IMR-90 (cell line): ENCODE results near the gene LRRC9. TPM values are rescaled to one million over a fixed set of nuclear protein-coding genes. Genes with fewer than 3 reads are reported as not detected.

Experiments
- ATAC-seq: fragments of 200-7000 bp; cut with Tn5 transposase; 2 replicates; pipeline ENCODE4 v1.9.1; 2020; ENCODE audit warnings: low read depth, mild to moderate bottlenecking, moderate library complexity
- BruUV-seq: library from RNA; stranded (reverse); fragments of 400-500 nt; replicated peaks from 2 replicates; lab custom pipeline; 2021; lab: Mats Ljungman, UMichigan
- CTCF ChIA-PET: fragments of 300-600 bp; formaldehyde crosslinking; extraction: SDS; loops from one replicate; lab custom pipeline; 2021; ENCODE audit warnings: antibody characterized with exemption; lab: Yijun Ruan, JAX
- POLR2A ChIA-PET: fragments of 300-600 bp; sonication (Branson Sonifier 250); formaldehyde crosslinking; loops from one replicate; lab custom pipeline; 2022; ENCODE audit warnings: antibody characterized with exemption; ENCODE audit not compliant: unreplicated experiment; lab: Charles Lee
- DNase-seq: peaks from one replicate; pipeline ENCODE4 v3.0.0; 2013
- H2AFZ ChIP-seq: replicated peaks from 2 replicates; pipeline ENCODE3; 2013; ENCODE audit warnings: low read length, mild to moderate bottlenecking; ENCODE audit not compliant: poor library complexity
- H2AK5ac ChIP-seq: 2 replicates; pipeline ENCODE4 v1.6.1; 2013; ENCODE audit warnings: low read depth, low read length, inconsistent platforms
- H2AK9ac ChIP-seq: replicated peaks from 2 replicates; pipeline ENCODE3; 2013; ENCODE audit warnings: mild to moderate bottlenecking, low read depth, low read length, moderate library complexity; ENCODE audit not compliant: poor library complexity
- H2BK120ac ChIP-seq: 2 replicates; pipeline ENCODE4 v1.6.1; 2013; ENCODE audit warnings: low read depth, low read length, inconsistent platforms
- H2BK15ac ChIP-seq: 3 replicates; pipeline ENCODE4 v1.6.1; 2013; ENCODE audit warnings: low read depth, low read length, inconsistent platforms
- H2BK20ac ChIP-seq: 2 replicates; pipeline ENCODE4 v1.6.1; 2013; ENCODE audit warnings: low read depth, mild to moderate bottlenecking, inconsistent platforms, low read length, moderate library complexity
- H2BK5ac ChIP-seq: 2 replicates; pipeline ENCODE4 v1.6.1; 2013; ENCODE audit warnings: mild to moderate bottlenecking, low read depth, low read length, inconsistent platforms; ENCODE audit not compliant: poor library complexity, severe bottlenecking
- H3K14ac ChIP-seq: replicated peaks from 2 replicates; pipeline ENCODE4 v1.6.1; 2013; ENCODE audit warnings: low read depth, low read length, inconsistent platforms
- H3K18ac ChIP-seq: 2 replicates; pipeline ENCODE4 v1.6.1; 2013; ENCODE audit warnings: low read depth, low read length, control low read depth
- H3K23ac ChIP-seq: 2 replicates; pipeline ENCODE4 v1.6.1; 2013; ENCODE audit warnings: low read depth, low read length, inconsistent platforms
- H3K27ac ChIP-seq: 2 replicates; pipeline ENCODE4 v1.5.1; 2013; ENCODE audit warnings: mild to moderate bottlenecking, control low read depth, low read length; ENCODE audit not compliant: insufficient read depth
- H3K27me3 ChIP-seq: 2 replicates; pipeline ENCODE4 v1.6.1; 2013; ENCODE audit warnings: low read length; ENCODE audit not compliant: control insufficient read depth, insufficient read depth
- H3K36me3 ChIP-seq: 2 replicates; pipeline ENCODE4 v1.6.1; 2013; ENCODE audit warnings: low read length, mixed read lengths; ENCODE audit not compliant: control insufficient read depth, insufficient read depth
- H3K4ac ChIP-seq: 2 replicates; pipeline ENCODE4 v1.6.1; 2013; ENCODE audit warnings: low read depth, low read length, inconsistent platforms
- H3K4me1 ChIP-seq: 2 replicates; pipeline ENCODE4 v1.6.1; 2013; ENCODE audit warnings: low read length, mixed read lengths; ENCODE audit not compliant: control insufficient read depth, insufficient read depth
- H3K4me2 ChIP-seq: 2 replicates; pipeline ENCODE4 v1.6.1; 2013; ENCODE audit warnings: low read depth, mild to moderate bottlenecking, control low read depth, low read length, moderate library complexity
- H3K4me3 ChIP-seq: 2 replicates; pipeline ENCODE4 v1.5.1; 2013; ENCODE audit warnings: low read depth, mild to moderate bottlenecking, control low read depth, low read length, moderate library complexity; ENCODE audit not compliant: insufficient read depth
- H3K56ac ChIP-seq: 2 replicates; pipeline ENCODE4 v1.6.1; 2013; ENCODE audit warnings: low read length, inconsistent platforms; ENCODE audit not compliant: insufficient read depth; ENCODE audit errors: extremely low read depth
- H3K79me1 ChIP-seq, 2 experiments: 2 replicates each; pipeline ENCODE4 v1.6.1; 2013; ENCODE audit warnings: low read length in 2 of 2, inconsistent platforms in 1 of 2, low read depth in 1 of 2
- H3K9ac ChIP-seq: 2 replicates; pipeline ENCODE4 v1.6.1; 2013; ENCODE audit warnings: low read depth, low read length, control low read depth
- H3K9me1 ChIP-seq: 2 replicates; pipeline ENCODE4 v1.6.1; 2013; ENCODE audit warnings: low read length, inconsistent platforms; ENCODE audit not compliant: insufficient read depth
- H3K9me3 ChIP-seq: 2 replicates; pipeline ENCODE4 v1.6.1; 2013; ENCODE audit warnings: low read length; ENCODE audit not compliant: control insufficient read depth, insufficient read depth
- H4K20me1 ChIP-seq: 2 replicates; pipeline ENCODE4 v1.6.1; 2013; ENCODE audit warnings: low read length, inconsistent platforms; ENCODE audit not compliant: insufficient read depth
- H4K5ac ChIP-seq: 2 replicates; pipeline ENCODE4 v1.6.1; 2013; ENCODE audit warnings: mild to moderate bottlenecking, low read depth, low read length, control low read depth
- H4K8ac ChIP-seq, 2 experiments: 2 replicates each; pipeline ENCODE4 v1.6.1; 2013; ENCODE audit warnings: low read depth in 2 of 2, low read length in 2 of 2, control low read depth in 1 of 2, inconsistent platforms in 1 of 2
- H4K91ac ChIP-seq: 2 replicates; pipeline ENCODE4 v1.6.1; 2013; ENCODE audit warnings: low read depth, low read length, inconsistent platforms; ENCODE audit not compliant: insufficient read depth
- CEBPB ChIP-seq: IDR thresholded peaks from 2 replicates; pipeline ENCODE4 v1.6.1; 2012; ENCODE audit warnings: low read depth, low read length, improper control_type of control experiment
- CHD1 ChIP-seq: IDR thresholded peaks from 2 replicates; pipeline ENCODE4 v1.6.1; 2012; ENCODE audit warnings: low read depth, low read length, improper control_type of control experiment
- FOS ChIP-seq: fragments of 150-350 bp; IDR thresholded peaks from 2 replicates; pipeline ENCODE4 v1.6.1; 2016; ENCODE audit warnings: low read depth, low read length
- MAFK ChIP-seq: IDR thresholded peaks from 2 replicates; pipeline ENCODE4 v1.6.1; 2012; ENCODE audit warnings: low read depth, low read length, improper control_type of control experiment
- MXI1 ChIP-seq: IDR thresholded peaks from 2 replicates; pipeline ENCODE4 v1.6.1; 2012; ENCODE audit warnings: low read depth, mild to moderate bottlenecking, low read length, moderate library complexity, borderline replicate concordance
- RCOR1 ChIP-seq: IDR thresholded peaks from 2 replicates; pipeline ENCODE4 v1.6.1; 2012; ENCODE audit warnings: mild to moderate bottlenecking, low read length, improper control_type of control experiment; ENCODE audit not compliant: insufficient replicate concordance
- SMC3 ChIP-seq: fragments of 150-350 bp; IDR thresholded peaks from 2 replicates; pipeline ENCODE4 v1.6.1; 2016; ENCODE audit warnings: low read depth, mild to moderate bottlenecking, antibody characterized with exemption, low read length, moderate library complexity
- WGBS, 2 experiments: methylation state at CpG; one replicate each; pipeline versions ENCODE4 v1.1.5 to v1.1.7; 2013; ENCODE audit warnings: missing lambda C conversion rate in 2 of 2; ENCODE audit not compliant: insufficient read length in 1 of 2; ENCODE audit errors: extremely low coverage in 2 of 2; 5-methylcytosine and 5-hydroxymethylcytosine counted together
- dilution Hi-C: fragments of 300-500 bp; cut with HindIII; formaldehyde crosslinking; loops from one replicate; pipeline ENCODE4 v1.14.3; 2018; ENCODE audit warnings: low sequenced_read_pairs; ENCODE audit not compliant: unreplicated experiment
- in situ Hi-C: fragments of 300-500 bp; cut with MboI; formaldehyde crosslinking; loops from 3 replicates; pipeline ENCODE4 v1.14.3; 2019; ENCODE audit warnings: low sequenced_read_pairs, inconsistent platforms, mixed read lengths
- intact Hi-C: fragments of 100-400 bp; cut with micrococcal nuclease; formaldehyde crosslinking; loops from 2 replicates; pipeline ENCODE4 v1.10.0; 2022
- polyA plus RNA-seq, 3 experiments: library from polyadenylated mRNA; depleted of rRNA; stranded (reverse); fragments of >200 nt; gene quantifications; 2 replicates each; pipeline ENCODE4 v1.2.3, GENCODE V29; 2012; ENCODE audit warnings: low replicate concordance in 1 of 3
- total RNA-seq: library from RNA; depleted of rRNA; stranded (reverse); fragments of >200 nt; gene quantifications from 2 replicates; pipeline ENCODE4 v1.2.3, GENCODE V29; 2012
- TF ChIP-seq, protein P1 (sequence below): fragments of 150-350 bp; IDR thresholded peaks from 2 replicates; pipeline ENCODE4 v1.6.1; 2017; ENCODE audit warnings: mild to moderate bottlenecking, antibody characterized with exemption, low read length, low read depth

The LRRC9 gene
- total and polyA plus RNA-seq, 2 of the 4 experiments (the other 2 are of a cell fraction): not detected

DNA sequence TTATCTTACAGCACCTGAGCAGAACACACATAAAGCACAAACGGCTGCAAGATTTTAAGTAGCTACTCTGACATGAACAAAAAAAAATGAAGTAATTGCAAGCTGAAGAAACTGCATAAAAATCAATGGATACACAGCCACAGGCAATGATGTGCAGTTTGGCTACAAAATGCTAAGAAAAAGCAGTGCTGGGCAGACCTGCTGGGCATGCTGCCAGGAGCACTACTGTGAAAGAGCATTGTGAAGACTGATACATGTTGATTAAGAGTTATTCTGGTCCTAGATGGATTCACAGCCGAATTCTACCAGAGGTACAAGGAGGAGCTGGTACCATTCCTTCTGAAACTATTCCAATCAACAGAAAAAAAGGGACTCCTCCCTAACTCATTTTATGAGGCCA is 29.3 kb upstream of the LRRC9 start:
- BruUV-seq: no TSS peak
- no peaks in the 10 kb centered on the region for H3K27me3 ChIP-seq
- H2BK120ac ChIP-seq: no peak overlapping the region
- no peak overlapping the region for H3K9ac ChIP-seq
- H4K20me1 ChIP-seq: no peaks in the 10 kb centered on the region
- H2AK5ac ChIP-seq: no peak overlapping the region
- in situ Hi-C loops: no loop called here
- no peaks in the 10 kb centered on the region for H3K9me1 ChIP-seq
- H3K27ac ChIP-seq: no peak overlapping the region
- no peak overlapping the region for H2BK20ac ChIP-seq
- H2AFZ ChIP-seq: no peak overlapping the region
- DNase-seq (no peak), ATAC-seq (no peak)
- dilution Hi-C loops: no loop called here
- no peak overlapping the region for H3K4me3 ChIP-seq
- no peak overlapping the region for H4K5ac ChIP-seq
- intact Hi-C loops: no loop called here
- H3K79me1 ChIP-seq: no peaks in the 10 kb centered on the region
- H3K18ac ChIP-seq: no peak overlapping the region
- no peak overlapping the region for H3K23ac ChIP-seq
- CTCF ChIA-PET: interaction anchor here (0.7 kb wide), 1 partner anchor 35 kb away, joined by 3 read pairs; no protein-coding TSS in a partner anchor
- no CpG with 5 or more reads among the region's 2 CpGs for WGBS, 2 experiments
- no peak overlapping the region for H3K14ac ChIP-seq
- H3K4me2 ChIP-seq: no peak overlapping the region
- POLR2A ChIA-PET: no interaction called here
- H3K4ac ChIP-seq: no peak overlapping the region
- no peak overlapping the region for H4K91ac ChIP-seq
- TF ChIP-seq CEBPB: no peak
- TF ChIP-seq MAFK: no peak
- no peak for TF ChIP-seq CHD1
- no peak for TF ChIP-seq RCOR1
- no peak for TF ChIP-seq FOS
- no peak for TF ChIP-seq MXI1
- TF ChIP-seq, protein P1, sequence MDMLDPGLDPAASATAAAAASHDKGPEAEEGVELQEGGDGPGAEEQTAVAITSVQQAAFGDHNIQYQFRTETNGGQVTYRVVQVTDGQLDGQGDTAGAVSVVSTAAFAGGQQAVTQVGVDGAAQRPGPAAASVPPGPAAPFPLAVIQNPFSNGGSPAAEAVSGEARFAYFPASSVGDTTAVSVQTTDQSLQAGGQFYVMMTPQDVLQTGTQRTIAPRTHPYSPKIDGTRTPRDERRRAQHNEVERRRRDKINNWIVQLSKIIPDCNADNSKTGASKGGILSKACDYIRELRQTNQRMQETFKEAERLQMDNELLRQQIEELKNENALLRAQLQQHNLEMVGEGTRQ: no peak
- TF ChIP-seq SMC3: no peak
- no peak overlapping the region for H4K8ac ChIP-seq
- no peaks in the 10 kb centered on the region for H3K9me3 ChIP-seq
- no peaks in the 10 kb centered on the region for H3K4me1 ChIP-seq
- no peak overlapping the region for H3K56ac ChIP-seq
- no peaks in the 10 kb centered on the region for H3K36me3 ChIP-seq
- H2AK9ac ChIP-seq: no peak overlapping the region
- H2BK5ac ChIP-seq: no peak overlapping the region
- H2BK15ac ChIP-seq: no peak overlapping the region
